Ishikawa (cell line): ENCODE results near the gene AVEN.

Experiments
- CREB1 ChIP-seq: IDR thresholded peaks from 2 replicates; pipeline ENCODE4 v1.6.1; 2012; ENCODE audit warnings: low read depth
- EGR1 ChIP-seq: IDR thresholded peaks from 2 replicates; pipeline ENCODE4 v1.6.1; 2012
- EP300 ChIP-seq: IDR thresholded peaks from 2 replicates; pipeline ENCODE4 v1.6.1; 2012; ENCODE audit warnings: borderline replicate concordance
- FOXM1 ChIP-seq: IDR thresholded peaks from 2 replicates; pipeline ENCODE4 v1.6.1; 2012; ENCODE audit warnings: low read depth, borderline replicate concordance
- TAF1 ChIP-seq: IDR thresholded peaks from 2 replicates; pipeline ENCODE4 v1.6.1; 2012; ENCODE audit warnings: low read depth, mild to moderate bottlenecking
- YY1 ChIP-seq: IDR thresholded peaks from 2 replicates; pipeline ENCODE4 v1.6.1; 2012; ENCODE audit warnings: low read depth
- ZBTB7A ChIP-seq: IDR thresholded peaks from 2 replicates; pipeline ENCODE4 v1.6.1; 2012; ENCODE audit warnings: low read depth
- TF ChIP-seq, protein P1 (sequence below): IDR thresholded peaks from 2 replicates; pipeline ENCODE4 v1.6.1; 2012
- TF ChIP-seq, protein P2 (sequence below): IDR thresholded peaks from 2 replicates; pipeline ENCODE4 v1.6.1; 2012; ENCODE audit warnings: low read depth, mild to moderate bottlenecking

DNA sequence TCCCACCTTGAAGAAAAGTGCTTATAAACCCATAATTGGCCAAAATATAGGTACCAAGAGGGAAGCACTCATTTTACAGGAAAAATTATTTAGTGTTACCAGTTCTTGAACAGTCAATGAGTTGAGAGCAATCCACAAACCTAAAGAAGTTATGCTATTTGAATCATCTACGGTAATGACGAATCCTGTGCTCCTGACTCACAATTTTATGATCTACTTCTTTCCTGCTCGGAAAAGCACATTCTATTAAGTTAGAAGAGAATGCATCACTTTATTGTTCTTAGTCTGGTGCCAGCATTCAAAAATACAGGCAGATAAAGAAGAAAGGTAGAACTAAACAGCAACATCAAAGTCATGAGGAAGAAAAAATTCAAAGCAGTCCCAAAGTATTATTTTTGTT is 37.5 kb downstream of the AVEN start:
- TF ChIP-seq YY1 (no peak), EP300 (no peak), TAF1 (no peak), EGR1 (no peak), FOXM1 (no peak), ZBTB7A (no peak), CREB1 (no peak)
- TF ChIP-seq, protein P1, sequence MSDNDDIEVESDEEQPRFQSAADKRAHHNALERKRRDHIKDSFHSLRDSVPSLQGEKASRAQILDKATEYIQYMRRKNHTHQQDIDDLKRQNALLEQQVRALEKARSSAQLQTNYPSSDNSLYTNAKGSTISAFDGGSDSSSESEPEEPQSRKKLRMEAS, result no peak
- TF ChIP-seq, protein P2, sequence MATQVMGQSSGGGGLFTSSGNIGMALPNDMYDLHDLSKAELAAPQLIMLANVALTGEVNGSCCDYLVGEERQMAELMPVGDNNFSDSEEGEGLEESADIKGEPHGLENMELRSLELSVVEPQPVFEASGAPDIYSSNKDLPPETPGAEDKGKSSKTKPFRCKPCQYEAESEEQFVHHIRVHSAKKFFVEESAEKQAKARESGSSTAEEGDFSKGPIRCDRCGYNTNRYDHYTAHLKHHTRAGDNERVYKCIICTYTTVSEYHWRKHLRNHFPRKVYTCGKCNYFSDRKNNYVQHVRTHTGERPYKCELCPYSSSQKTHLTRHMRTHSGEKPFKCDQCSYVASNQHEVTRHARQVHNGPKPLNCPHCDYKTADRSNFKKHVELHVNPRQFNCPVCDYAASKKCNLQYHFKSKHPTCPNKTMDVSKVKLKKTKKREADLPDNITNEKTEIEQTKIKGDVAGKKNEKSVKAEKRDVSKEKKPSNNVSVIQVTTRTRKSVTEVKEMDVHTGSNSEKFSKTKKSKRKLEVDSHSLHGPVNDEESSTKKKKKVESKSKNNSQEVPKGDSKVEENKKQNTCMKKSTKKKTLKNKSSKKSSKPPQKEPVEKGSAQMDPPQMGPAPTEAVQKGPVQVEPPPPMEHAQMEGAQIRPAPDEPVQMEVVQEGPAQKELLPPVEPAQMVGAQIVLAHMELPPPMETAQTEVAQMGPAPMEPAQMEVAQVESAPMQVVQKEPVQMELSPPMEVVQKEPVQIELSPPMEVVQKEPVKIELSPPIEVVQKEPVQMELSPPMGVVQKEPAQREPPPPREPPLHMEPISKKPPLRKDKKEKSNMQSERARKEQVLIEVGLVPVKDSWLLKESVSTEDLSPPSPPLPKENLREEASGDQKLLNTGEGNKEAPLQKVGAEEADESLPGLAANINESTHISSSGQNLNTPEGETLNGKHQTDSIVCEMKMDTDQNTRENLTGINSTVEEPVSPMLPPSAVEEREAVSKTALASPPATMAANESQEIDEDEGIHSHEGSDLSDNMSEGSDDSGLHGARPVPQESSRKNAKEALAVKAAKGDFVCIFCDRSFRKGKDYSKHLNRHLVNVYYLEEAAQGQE, result no peak
